Subcutaneous adipose tissue (tissue), 4 donors: Measurements from ENCODE around the gene VTI1A. TPM values are rescaled to one million over a fixed set of nuclear protein-coding genes. Genes with fewer than 3 reads are reported as not detected.

Experiments
- CTCF ChIP-seq: fragments of 450-650 bp; IDR thresholded peaks from one replicate; pipeline ENCODE4 v1.5.1; 2016; ENCODE audit warnings: low read depth, mild to moderate bottlenecking, control low read depth, antibody characterized with exemption, moderate library complexity
- total RNA-seq, 4 donors: library from RNA; depleted of rRNA; stranded (reverse); fragments of >200 nt; gene quantifications; one replicate each; pipeline ENCODE4 v1.1.0, GENCODE V29; 2016

Gene VTI1A
- total RNA-seq, 4 donors from 2014 or later = 48.4 to 70.3 (median 61.9) TPM

GRCh38 chr10:112679392-112679791 is 232.4 kb downstream of the VTI1A start:
- TF ChIP-seq CTCF = no peak

- no peak for TF ChIP-seq CTCF
Observed at GRCh38 chr10:112680586-112680985, 233.6 kb downstream of the VTI1A start.

- TF ChIP-seq CTCF = no peak
Observed at GRCh38 chr10:112687647-112688046, 240.6 kb downstream of the VTI1A start.

- no peak for TF ChIP-seq CTCF
Observed at GRCh38 chr10:112689327-112690072, 242.5 kb downstream of the VTI1A start.

GRCh38 chr10:112695539-112695938 is 248.5 kb downstream of the VTI1A start:
- TF ChIP-seq CTCF = no peak

GRCh38 chr10:112696592-112696991 is 249.6 kb downstream of the VTI1A start:
- no peak for TF ChIP-seq CTCF

- no peak for TF ChIP-seq CTCF
Observed at GRCh38 chr10:112698133-112698817, 251.3 kb downstream of the VTI1A start.
